SK-N-SH treated with all-trans-retinoic acid at 6 μM for 48 hours (cell line): Measurements from ENCODE around the gene UST.

ENCODE experiments used
- CSDC2 ChIP-seq: fragments of 250-450 bp; sonication (Bioruptor Pico); IDR thresholded peaks from 2 replicates; pipeline ENCODE4 v1.5.0; 2020; ENCODE audit warnings: mild to moderate bottlenecking, moderate library complexity
- ESRRG ChIP-seq: fragments of 250-450 bp; sonication (Bioruptor Pico); IDR thresholded peaks from 2 replicates; pipeline ENCODE4 v1.6.1; 2021; ENCODE audit warnings: mild to moderate bottlenecking
- PATZ1 ChIP-seq: fragments of 250-450 bp; sonication (Bioruptor Pico); IDR thresholded peaks from 2 replicates; pipeline ENCODE4 v1.8.0; 2020; ENCODE audit warnings: mild to moderate bottlenecking, moderate library complexity, borderline replicate concordance
- TCF4 ChIP-seq: fragments of 250-450 bp; sonication (Bioruptor Pico); IDR thresholded peaks from 2 replicates; pipeline ENCODE4 v1.8.0; 2021; ENCODE audit warnings: mild to moderate bottlenecking, moderate library complexity, borderline replicate concordance
- ZC3H10 ChIP-seq: fragments of 250-450 bp; sonication (Bioruptor Pico); IDR thresholded peaks from 2 replicates; pipeline ENCODE4 v1.5.1; 2021; ENCODE audit warnings: mild to moderate bottlenecking, moderate library complexity
- ZNF565 ChIP-seq: fragments of 450-650 bp; formaldehyde crosslinking; conservative IDR thresholded peaks from 2 replicates; pipeline ENCODE4 v1.5.0; 2020; ENCODE audit warnings: low read depth, mild to moderate bottlenecking, moderate library complexity
- TF ChIP-seq, protein P1 (sequence below): fragments of 250-450 bp; sonication (Bioruptor Pico); IDR thresholded peaks from 2 replicates; pipeline ENCODE4 v1.5.0; 2020; ENCODE audit warnings: mild to moderate bottlenecking, moderate library complexity
- TF ChIP-seq, protein P2 (sequence below): fragments of 250-450 bp; sonication (Bioruptor Pico); IDR thresholded peaks from 2 replicates; pipeline ENCODE4 v1.5.1; 2020; ENCODE audit warnings: low read depth, mild to moderate bottlenecking, moderate library complexity

GRCh38 chr6:148775161-148775560 is 28.3 kb downstream of the UST start:
- TF ChIP-seq, protein P1, sequence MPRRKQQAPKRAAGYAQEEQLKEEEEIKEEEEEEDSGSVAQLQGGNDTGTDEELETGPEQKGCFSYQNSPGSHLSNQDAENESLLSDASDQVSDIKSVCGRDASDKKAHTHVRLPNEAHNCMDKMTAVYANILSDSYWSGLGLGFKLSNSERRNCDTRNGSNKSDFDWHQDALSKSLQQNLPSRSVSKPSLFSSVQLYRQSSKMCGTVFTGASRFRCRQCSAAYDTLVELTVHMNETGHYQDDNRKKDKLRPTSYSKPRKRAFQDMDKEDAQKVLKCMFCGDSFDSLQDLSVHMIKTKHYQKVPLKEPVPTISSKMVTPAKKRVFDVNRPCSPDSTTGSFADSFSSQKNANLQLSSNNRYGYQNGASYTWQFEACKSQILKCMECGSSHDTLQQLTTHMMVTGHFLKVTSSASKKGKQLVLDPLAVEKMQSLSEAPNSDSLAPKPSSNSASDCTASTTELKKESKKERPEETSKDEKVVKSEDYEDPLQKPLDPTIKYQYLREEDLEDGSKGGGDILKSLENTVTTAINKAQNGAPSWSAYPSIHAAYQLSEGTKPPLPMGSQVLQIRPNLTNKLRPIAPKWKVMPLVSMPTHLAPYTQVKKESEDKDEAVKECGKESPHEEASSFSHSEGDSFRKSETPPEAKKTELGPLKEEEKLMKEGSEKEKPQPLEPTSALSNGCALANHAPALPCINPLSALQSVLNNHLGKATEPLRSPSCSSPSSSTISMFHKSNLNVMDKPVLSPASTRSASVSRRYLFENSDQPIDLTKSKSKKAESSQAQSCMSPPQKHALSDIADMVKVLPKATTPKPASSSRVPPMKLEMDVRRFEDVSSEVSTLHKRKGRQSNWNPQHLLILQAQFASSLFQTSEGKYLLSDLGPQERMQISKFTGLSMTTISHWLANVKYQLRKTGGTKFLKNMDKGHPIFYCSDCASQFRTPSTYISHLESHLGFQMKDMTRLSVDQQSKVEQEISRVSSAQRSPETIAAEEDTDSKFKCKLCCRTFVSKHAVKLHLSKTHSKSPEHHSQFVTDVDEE (CRISPR knock-in tag) = no peak
- TF ChIP-seq CSDC2 (CRISPR knock-in tag) = no peak
- no peak for TF ChIP-seq PATZ1 (CRISPR knock-in tag)
- no peak for TF ChIP-seq TCF4 (CRISPR knock-in tag)
- no peak for TF ChIP-seq ZC3H10 (CRISPR knock-in tag)
- TF ChIP-seq ZNF565 (CRISPR knock-in tag) = no peak
- TF ChIP-seq ESRRG (CRISPR knock-in tag) = no peak
- TF ChIP-seq, protein P2, sequence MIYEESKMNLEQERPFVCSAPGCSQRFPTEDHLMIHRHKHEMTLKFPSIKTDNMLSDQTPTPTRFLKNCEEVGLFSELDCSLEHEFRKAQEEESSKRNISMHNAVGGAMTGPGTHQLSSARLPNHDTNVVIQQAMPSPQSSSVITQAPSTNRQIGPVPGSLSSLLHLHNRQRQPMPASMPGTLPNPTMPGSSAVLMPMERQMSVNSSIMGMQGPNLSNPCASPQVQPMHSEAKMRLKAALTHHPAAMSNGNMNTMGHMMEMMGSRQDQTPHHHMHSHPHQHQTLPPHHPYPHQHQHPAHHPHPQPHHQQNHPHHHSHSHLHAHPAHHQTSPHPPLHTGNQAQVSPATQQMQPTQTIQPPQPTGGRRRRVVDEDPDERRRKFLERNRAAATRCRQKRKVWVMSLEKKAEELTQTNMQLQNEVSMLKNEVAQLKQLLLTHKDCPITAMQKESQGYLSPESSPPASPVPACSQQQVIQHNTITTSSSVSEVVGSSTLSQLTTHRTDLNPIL (CRISPR knock-in tag) = no peak
